HCT116 (cell line): Measurements from ENCODE around the gene SAMD9L. TPM values are rescaled to one million over a fixed set of nuclear protein-coding genes. Genes with fewer than 3 reads are reported as not detected.

Experiments used
- ATAC-seq: fragments of 200-7000 bp; cut with Tn5 transposase; 2 replicates; pipeline ENCODE4 v1.9.1; 2020; ENCODE audit warnings: mild to moderate bottlenecking, moderate library complexity
- BruUV-seq: library from RNA; stranded (reverse); fragments of 400-500 nt; replicated peaks from 2 replicates; lab custom pipeline; 2021; lab: Mats Ljungman, UMichigan
- CTCF ChIA-PET: fragments of 300-600 bp; sonication (Branson Sonifier 250); formaldehyde crosslinking; loops from one replicate; lab custom pipeline; 2021; ENCODE audit warnings: antibody characterized with exemption; lab: Charles Lee
- POLR2A ChIA-PET: fragments of 300-600, 350-600 bp; sonication (Branson Sonifier 250); formaldehyde crosslinking; loops from one replicate; lab custom pipeline; 2021; ENCODE audit warnings: antibody characterized with exemption; lab: Charles Lee
- RAD21 ChIA-PET, 2 experiments: fragments of 300-600 bp; sonication (Branson Sonifier 250); formaldehyde crosslinking; loops; one replicate each; lab custom pipeline; 2023; ENCODE audit warnings: low total read pairs in 2 of 2; ENCODE audit not compliant: uncharacterized antibody in 2 of 2, unreplicated experiment in 2 of 2, low non-redundant PET in 1 of 2; lab: Charles Lee
- DNase-seq: peaks from one replicate; pipeline ENCODE4 v3.0.0-alpha.2; 2010; ENCODE audit warnings: low read depth, low spot score
- H2AFZ ChIP-seq: fragments of 200-600 bp; shearing (Covaris generic), sonication (generic); 2 replicates; pipeline ENCODE4 v1.6.1; 2017; ENCODE audit warnings: low read depth, mixed run types, mixed read lengths, antibody characterized with exemption, low read length; ENCODE audit not compliant: poor library complexity, severe bottlenecking
- H3K27ac ChIP-seq: 2 replicates; pipeline ENCODE4 v1.5.1; 2012; ENCODE audit warnings: low read depth, low read length
- H3K27me3 ChIP-seq: fragments of 200-600 bp; sonication (generic); 2 replicates; pipeline ENCODE4 v1.6.1; 2016; ENCODE audit warnings: mixed run types, low read length, mixed read lengths; ENCODE audit not compliant: insufficient read depth
- H3K36me3 ChIP-seq, 2 experiments: fragments of 200-500 bp in 1 of 2; fragments of 200-600 bp in 1 of 2; sonication (Bioruptor generic) in 1 of 2; sonication (generic) in 1 of 2; 2 replicates each; pipeline versions ENCODE4 v1.5.1 to v1.6.1; 2014 to 2016; ENCODE audit warnings: low read length in 2 of 2, inconsistent platforms in 1 of 2, mixed read lengths in 1 of 2, mixed run types in 1 of 2; ENCODE audit not compliant: insufficient read depth in 2 of 2, control insufficient read depth in 1 of 2
- H3K4me1 ChIP-seq, 2 experiments: fragments of 200-600 bp in 1 of 2; sonication (generic) in 1 of 2; 2 replicates each; pipeline versions ENCODE4 v1.5.1 to v1.6.1; 2012 to 2017; ENCODE audit warnings: low read length in 2 of 2, inconsistent platforms in 1 of 2, mild to moderate bottlenecking in 1 of 2, mixed read lengths in 1 of 2, mixed run types in 1 of 2, moderate library complexity in 1 of 2; ENCODE audit not compliant: insufficient read depth in 2 of 2, control insufficient read depth in 1 of 2
- H3K4me2 ChIP-seq: fragments of 200-600 bp; sonication (generic); 2 replicates; pipeline ENCODE4 v1.6.1; 2017; ENCODE audit warnings: mixed run types, low read length, mixed read lengths
- H3K4me3 ChIP-seq, 2 experiments: fragments of 200-600 bp in 1 of 2; sonication (generic) in 1 of 2; replicated peaks in 1 of 2; 2 replicates each; pipeline ENCODE4 v1.5.1; 2011 to 2016; ENCODE audit warnings: low read length in 2 of 2, control low read depth in 1 of 2, low read depth in 1 of 2, mild to moderate bottlenecking in 1 of 2, mixed read lengths in 1 of 2, mixed run types in 1 of 2
- H3K79me2 ChIP-seq: fragments of 200-600 bp; sonication (generic); 2 replicates; pipeline ENCODE4 v1.6.1; 2017; ENCODE audit warnings: mild to moderate bottlenecking, mixed run types, low read length, moderate library complexity, mixed read lengths; ENCODE audit not compliant: insufficient read depth
- H3K9ac ChIP-seq: fragments of 200-600 bp; sonication (generic); 2 replicates; pipeline ENCODE4 v1.6.1; 2016; ENCODE audit warnings: low read length, mixed read lengths
- H3K9me2 ChIP-seq: fragments of 200-600 bp; sonication (generic), shearing (Covaris generic); 2 replicates; pipeline ENCODE4 v1.6.1; 2017; ENCODE audit warnings: mixed run types, mild to moderate bottlenecking, moderate library complexity; ENCODE audit not compliant: insufficient read depth
- H3K9me3 ChIP-seq, 2 experiments: fragments of 200-500 bp in 1 of 2; fragments of 200-600 bp in 1 of 2; sonication (Bioruptor generic) in 1 of 2; sonication (generic) in 1 of 2; 2 replicates each; pipeline ENCODE4 v1.6.1; 2014 to 2017; ENCODE audit warnings: low read length in 2 of 2, mixed read lengths in 2 of 2, inconsistent platforms in 1 of 2, low read depth in 1 of 2, mild to moderate bottlenecking in 1 of 2, mixed run types in 1 of 2, moderate library complexity in 1 of 2; ENCODE audit not compliant: control insufficient read depth in 1 of 2, insufficient read depth in 1 of 2
- H4K20me1 ChIP-seq: fragments of 200-600 bp; sonication (generic), shearing (Covaris generic); 2 replicates; pipeline ENCODE4 v1.6.1; 2017; ENCODE audit warnings: mixed run types, mild to moderate bottlenecking, moderate library complexity; ENCODE audit not compliant: insufficient read depth
- CBX3 ChIP-seq: IDR thresholded peaks from 2 replicates; pipeline ENCODE4 v1.6.1; 2012; ENCODE audit warnings: low read depth
- CTCF ChIP-seq, 3 experiments: fragments of 200-600 bp in 1 of 3; sonication (generic) in 1 of 3; IDR thresholded peaks in 2 of 3; conservative IDR thresholded peaks in 1 of 3; 2 replicates each; pipeline ENCODE4 v1.5.1; 2012 to 2017; ENCODE audit warnings: low read depth in 2 of 3, low read length in 2 of 3, antibody characterized with exemption in 1 of 3, borderline replicate concordance in 1 of 3, control low read depth in 1 of 3, mild to moderate bottlenecking in 1 of 3, mixed read lengths in 1 of 3, mixed run types in 1 of 3, moderate library complexity in 1 of 3; ENCODE audit not compliant: insufficient read depth in 1 of 3
- EGR1 ChIP-seq: IDR thresholded peaks from 2 replicates; pipeline ENCODE4 v1.6.1; 2012; ENCODE audit warnings: low read depth
- FOSL1 ChIP-seq: IDR thresholded peaks from 2 replicates; pipeline ENCODE4 v1.6.1; 2012; ENCODE audit warnings: low read depth
- MAX ChIP-seq: IDR thresholded peaks from 2 replicates; pipeline ENCODE4 v1.6.1; 2012
- POLR2A ChIP-seq: IDR thresholded peaks from 2 replicates; pipeline ENCODE4 v1.7.0; 2011; ENCODE audit warnings: borderline replicate concordance; ENCODE audit not compliant: insufficient read depth, insufficient read length; ENCODE audit errors: extremely low read depth
- RAD21 ChIP-seq: IDR thresholded peaks from 2 replicates; pipeline ENCODE4 v1.6.1; 2012; ENCODE audit warnings: low read depth, mild to moderate bottlenecking
- SP1 ChIP-seq: IDR thresholded peaks from 2 replicates; pipeline ENCODE4 v1.6.1; 2012; ENCODE audit warnings: low read depth
- TCF7L2 ChIP-seq: IDR thresholded peaks from 2 replicates; pipeline ENCODE4 v1.7.0; 2011; ENCODE audit warnings: borderline replicate concordance, inconsistent platforms; ENCODE audit not compliant: insufficient read depth, insufficient read length; ENCODE audit errors: extremely low read depth
- YY1 ChIP-seq: IDR thresholded peaks from 2 replicates; pipeline ENCODE4 v1.6.1; 2011; ENCODE audit warnings: low read length, low read depth, moderate library complexity, mild to moderate bottlenecking; ENCODE audit not compliant: insufficient replicate concordance; ENCODE audit errors: extremely low read depth
- ZFX ChIP-seq: fragments of 450-650 bp; IDR thresholded peaks from 2 replicates; pipeline ENCODE4 v1.6.1; 2017
- ZNF274 ChIP-seq: fragments of 200-500 bp; sonication (Bioruptor generic); IDR thresholded peaks from 2 replicates; pipeline ENCODE4 v1.6.1; 2014; ENCODE audit warnings: mild to moderate bottlenecking, low read depth, low read length, inconsistent platforms
- intact Hi-C: fragments of 100-400 bp; cut with micrococcal nuclease; formaldehyde crosslinking; loops from 2 replicates; pipeline ENCODE4 v1.10.0; 2022
- total RNA-seq: library from RNA; stranded (reverse); gene quantifications from one replicate; pipeline ENCODE4 v1.2.1, GENCODE V29; 2021; ENCODE audit not compliant: unreplicated experiment

Gene SAMD9L
- total RNA-seq, 1 experiment from 2014 or later, result 0.15 TPM

- H3K27ac ChIP-seq, result no peak overlapping the region
- H3K4me3 ChIP-seq, result no peak overlapping the region
- H3K36me3 ChIP-seq, result no peaks in the 10 kb centered on the region
- H4K20me1 ChIP-seq, result no peaks in the 10 kb centered on the region
- no peak overlapping the region for H3K4me2 ChIP-seq
- H3K27me3 ChIP-seq, result peaks cover 17% of the 10 kb centered on the region; the same call in 1 of the 2 replicates
- H3K79me2 ChIP-seq, result no peaks in the 10 kb centered on the region
- ChIA-PET CTCF (interaction anchor here (0.9 kb wide), 1 partner anchor 54 kb away, joined by 5 read pairs; the partner anchor contains the start of gene VPS50), RAD21 (no interaction called here), POLR2A (no interaction called here)
- H3K9me2 ChIP-seq, result no peaks in the 10 kb centered on the region
- no peaks in the 10 kb centered on the region for H3K4me1 ChIP-seq
- no peak overlapping the region for H3K9ac ChIP-seq
- intact Hi-C loops, result loop anchor here (5.0 kb wide), 1 partner anchor 49 kb away; the partner anchor contains the start of gene HEPACAM2
- H3K9me3 ChIP-seq, result no peaks in the 10 kb centered on the region
- DNase-seq (no peak), ATAC-seq (peak; percentile 58; the same call in 1 of the 2 replicates)
- no peak for TF ChIP-seq SP1
- TF ChIP-seq CTCF (IDR thresholded peaks at IDR 0.05 in 2 of 3, conservative IDR thresholded peaks at IDR 0.05 in 1 of 3; ENCODE audit: borderline replicate concordance in 1 of 3, insufficient read depth in 1 of 3, low read depth in 2 of 3, low read length in 2 of 3), result peak in 2 of 3 experiments; percentile 28 to 30; a peak in 3 of 6 replicates
- no peak for TF ChIP-seq ZNF274
- no peak for TF ChIP-seq EGR1
- no peak for TF ChIP-seq FOSL1
- TF ChIP-seq RAD21, result peak; percentile 59
- TF ChIP-seq CBX3, result no peak
- no peak for TF ChIP-seq MAX
- no peak for TF ChIP-seq ZFX
- no peak for TF ChIP-seq POLR2A
- no peak for TF ChIP-seq TCF7L2
- TF ChIP-seq YY1, result no peak
- no peak overlapping the region for H2AFZ ChIP-seq
- BruUV-seq, result no TSS peak
These were observed 30.0 kb upstream of the SAMD9L start for GRCh38 chr7:93178213-93178612.
